Ishikawa (cell line): ENCODE measurements around the gene FBXL17.

ENCODE experiments used
- CEBPB ChIP-seq: IDR thresholded peaks from 2 replicates; pipeline ENCODE4 v1.6.1; 2012
- CREB1 ChIP-seq: IDR thresholded peaks from 2 replicates; pipeline ENCODE4 v1.6.1; 2012; ENCODE audit warnings: low read depth
- EGR1 ChIP-seq: IDR thresholded peaks from 2 replicates; pipeline ENCODE4 v1.6.1; 2012
- EP300 ChIP-seq: IDR thresholded peaks from 2 replicates; pipeline ENCODE4 v1.6.1; 2012; ENCODE audit warnings: borderline replicate concordance
- FOXM1 ChIP-seq: IDR thresholded peaks from 2 replicates; pipeline ENCODE4 v1.6.1; 2012; ENCODE audit warnings: low read depth, borderline replicate concordance
- NFIC ChIP-seq: IDR thresholded peaks from 2 replicates; pipeline ENCODE4 v1.6.1; 2012
- RAD21 ChIP-seq: IDR thresholded peaks from 2 replicates; pipeline ENCODE4 v1.6.1; 2012; ENCODE audit warnings: low read depth
- REST ChIP-seq: IDR thresholded peaks from 2 replicates; pipeline ENCODE4 v1.6.1; 2012; ENCODE audit warnings: low read depth, mild to moderate bottlenecking
- TAF1 ChIP-seq: IDR thresholded peaks from 2 replicates; pipeline ENCODE4 v1.6.1; 2012; ENCODE audit warnings: low read depth, mild to moderate bottlenecking
- TCF12 ChIP-seq: IDR thresholded peaks from 2 replicates; pipeline ENCODE4 v1.6.1; 2012; ENCODE audit warnings: low read depth
- TEAD4 ChIP-seq: IDR thresholded peaks from 2 replicates; pipeline ENCODE4 v1.6.1; 2012
- USF1 ChIP-seq: IDR thresholded peaks from 2 replicates; pipeline ENCODE4 v1.6.1; 2012
- YY1 ChIP-seq: IDR thresholded peaks from 2 replicates; pipeline ENCODE4 v1.6.1; 2012; ENCODE audit warnings: low read depth
- ZBTB7A ChIP-seq: IDR thresholded peaks from 2 replicates; pipeline ENCODE4 v1.6.1; 2012; ENCODE audit warnings: low read depth
- TF ChIP-seq, protein P1 (sequence below): IDR thresholded peaks from 2 replicates; pipeline ENCODE4 v1.6.1; 2012

Gene FBXL17

DNA sequence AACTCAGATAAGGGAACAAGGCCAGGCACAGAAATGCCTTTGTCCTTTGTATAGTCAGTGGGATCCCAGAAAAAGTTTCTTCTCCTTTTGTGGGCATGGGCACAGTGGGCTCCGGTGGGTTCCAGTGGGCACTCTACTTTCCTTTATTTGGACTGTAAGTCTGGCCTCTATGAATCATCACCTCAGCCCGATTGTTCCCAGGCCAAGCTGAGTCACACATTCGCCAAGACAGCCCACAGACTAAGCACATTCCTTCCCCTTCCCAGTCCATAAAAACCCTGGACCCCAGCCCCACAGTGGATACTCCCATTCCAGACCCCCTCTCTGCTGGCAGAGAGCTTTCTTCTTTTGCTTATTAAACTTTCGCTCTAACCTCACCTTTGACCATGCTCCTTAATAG lies 165.0 kb downstream of the FBXL17 start:
- TF ChIP-seq REST (no peak), NFIC (no peak)

GRCh38 chr5:108214857-108215256 lies 167.0 kb downstream of the FBXL17 start:
- TF ChIP-seq TEAD4, result no peak
- no peak for TF ChIP-seq YY1
- TF ChIP-seq RAD21, result no peak
- TF ChIP-seq CREB1, result no peak

DNA sequence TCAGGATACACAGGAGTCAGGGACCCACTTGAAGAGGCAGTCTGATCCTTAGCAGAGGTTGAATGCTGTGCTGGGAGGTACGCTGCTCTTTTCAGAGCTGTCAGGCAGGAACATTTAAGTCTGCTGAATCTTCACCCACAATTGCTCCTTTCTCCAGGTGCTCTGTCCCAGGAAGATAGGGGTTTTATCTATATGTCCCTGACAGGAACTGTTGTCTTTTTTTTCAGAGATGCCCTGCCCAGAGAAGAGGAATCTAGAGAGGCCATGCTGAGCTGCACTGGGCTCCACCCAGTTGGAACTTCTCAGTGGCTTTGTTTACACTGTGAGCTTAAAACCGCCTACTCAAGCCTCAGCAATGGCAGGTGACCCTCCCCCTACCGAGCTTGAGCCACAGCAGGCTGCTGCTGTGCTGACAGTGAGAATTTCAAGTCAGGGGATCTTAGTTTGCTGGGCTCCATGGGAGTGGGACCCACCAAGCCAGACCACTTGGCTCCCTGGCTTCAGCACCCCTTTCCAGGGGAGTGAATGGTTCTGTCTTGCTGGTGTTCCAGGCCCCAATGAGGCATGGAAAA lies 169.0 kb downstream of the FBXL17 start:
- TF ChIP-seq EGR1 (no peak), USF1 (no peak), CREB1 (no peak), NFIC (no peak), REST (no peak), CEBPB (no peak), FOXM1 (no peak), TEAD4 (no peak), TCF12 (no peak)

DNA sequence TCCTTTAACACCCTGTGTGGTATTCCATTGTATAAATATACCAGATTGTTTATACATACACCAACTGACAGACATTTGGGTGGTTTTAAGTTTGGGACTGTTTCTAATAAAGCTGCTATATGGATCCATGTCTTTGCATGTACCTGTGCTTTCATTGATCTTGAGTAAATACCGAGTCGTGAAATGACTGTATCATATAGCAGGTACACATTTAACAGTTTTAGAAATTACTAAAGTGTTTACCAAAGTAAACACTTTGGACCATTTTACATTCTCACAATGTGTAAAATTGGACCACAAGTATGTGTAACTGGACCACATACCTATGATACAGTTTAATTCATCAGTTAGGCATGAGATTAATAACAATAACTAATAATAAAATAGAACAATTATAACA lies 175.2 kb downstream of the FBXL17 start:
- TF ChIP-seq YY1, result no peak

GRCh38 chr5:108201721-108202120 lies 180.2 kb downstream of the FBXL17 start:
- TF ChIP-seq REST, result no peak
- TF ChIP-seq RAD21, result no peak
- no peak for TF ChIP-seq EGR1
- TF ChIP-seq USF1, result no peak
- TF ChIP-seq TEAD4, result no peak
- no peak for TF ChIP-seq CEBPB
- TF ChIP-seq TCF12, result no peak
- no peak for TF ChIP-seq ZBTB7A
- TF ChIP-seq EP300, result no peak
- TF ChIP-seq, protein P1, sequence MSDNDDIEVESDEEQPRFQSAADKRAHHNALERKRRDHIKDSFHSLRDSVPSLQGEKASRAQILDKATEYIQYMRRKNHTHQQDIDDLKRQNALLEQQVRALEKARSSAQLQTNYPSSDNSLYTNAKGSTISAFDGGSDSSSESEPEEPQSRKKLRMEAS, result no peak
- TF ChIP-seq NFIC, result no peak
- TF ChIP-seq TAF1, result no peak
- TF ChIP-seq YY1, result no peak
- TF ChIP-seq FOXM1, result no peak
- TF ChIP-seq CREB1, result no peak

DNA sequence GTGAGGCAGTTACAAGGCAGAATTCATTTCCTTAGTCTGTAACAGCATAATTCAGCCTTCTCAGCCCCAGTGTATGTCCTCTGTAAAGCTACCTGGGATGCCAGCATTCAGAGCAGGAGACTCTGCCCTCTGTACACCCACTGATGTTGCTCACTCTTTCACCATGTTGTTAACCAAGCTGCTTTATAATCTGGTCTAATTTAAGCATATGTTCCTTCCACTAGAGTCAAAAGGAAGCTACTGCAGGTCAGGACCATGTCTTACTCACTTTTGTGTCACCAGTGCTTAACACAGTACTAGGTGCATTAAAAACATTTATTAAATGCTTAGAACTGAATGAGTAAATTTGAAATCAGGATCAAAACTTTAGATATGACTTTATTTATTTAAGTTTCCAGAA lies 185.6 kb downstream of the FBXL17 start:
- TF ChIP-seq ZBTB7A (no peak), EP300 (no peak), TAF1 (no peak), CREB1 (no peak), NFIC (no peak), CEBPB (no peak), TCF12 (no peak), REST (no peak), USF1 (no peak), TEAD4 (no peak), YY1 (no peak), FOXM1 (no peak), RAD21 (no peak)
- TF ChIP-seq, protein P1, result no peak
